Neural progenitor cell (in vitro differentiated cells): Measurements from ENCODE around the gene KARS1.

ENCODE experiments used
- CTCF ChIP-seq: fragments of 200-600 bp; sonication (generic); IDR thresholded peaks from 2 replicates; pipeline ENCODE4 v1.5.1; 2017; ENCODE audit warnings: antibody characterized with exemption, mild to moderate bottlenecking
- EZH2 ChIP-seq: fragments of 200-600 bp; sonication (generic); IDR thresholded peaks from 2 replicates; pipeline ENCODE4 v1.6.1; 2017; ENCODE audit warnings: antibody characterized with exemption, mild to moderate bottlenecking, moderate library complexity

GRCh38 chr16:75616521-75617010 lies 30.9 kb downstream of the KARS1 start:
- TF ChIP-seq CTCF (no peak), EZH2 (no peak)
